ENCODE measurements around the gene LEP. TPM values are rescaled to one million over a fixed set of nuclear protein-coding genes. Genes with fewer than 3 reads are reported as not detected.

Gene LEP
- total and polyA plus RNA-seq, 9 of the 15 experiments (the other 6 are each of a cell fraction or from before 2014, with no cell fraction given), result not detected

GRCh38 chr7:128284102-128284501 lies 43.0 kb downstream of the LEP start:
- Histone ChIP-seq H3K36me3 (ENCODE audit: control insufficient read depth, insufficient read depth, low read length) (no peaks in the 10 kb centered on the region), H3K27me3 (ENCODE audit: control insufficient read depth in 2 of 2, insufficient read depth in 2 of 2, low read length in 2 of 2) (peaks cover 15 to 32% of the 10 kb centered on the region in 2 experiments; a peak in 4 of 5 replicates), H3K4me3 (no peak overlapping the region), H3K9ac (ENCODE audit: insufficient read depth in 1 of 2, low read depth in 2 of 2, low read length in 2 of 2) (no peak overlapping the region), H3K27ac (ENCODE audit: extremely low read depth, low read depth, low read length) (no peak overlapping the region), H3K9me1 (ENCODE audit: control insufficient read depth, insufficient read depth, low read length) (no peaks in the 10 kb centered on the region), H2AFZ (ENCODE audit: low read depth, low read length) (no peak overlapping the region), H4K20me1 (replicated peaks; ENCODE audit: control insufficient read depth, insufficient read depth, low read length) (no peaks in the 10 kb centered on the region), H3K9me3 (replicated peaks; ENCODE audit: control insufficient read depth, insufficient read depth, low read depth, low read length) (peaks cover 7% of the 10 kb centered on the region), H3K4me2 (ENCODE audit: insufficient read depth, low read length) (no peak overlapping the region), H3K79me2 (ENCODE audit: control insufficient read depth, insufficient read depth, low read length) (no peaks in the 10 kb centered on the region), H3K4me1 (replicated peaks in 1 of 2; ENCODE audit: control insufficient read depth in 2 of 2, insufficient read depth in 2 of 2, low read length in 2 of 2) (no peaks in the 10 kb centered on the region)
- 11% methylated on average over 7 of the region's 7 CpGs for WGBS (ENCODE audit: insufficient coverage, low coverage, missing lambda C conversion rate)
- BruUV-seq (replicated peaks), result no TSS peak
- ChIA-PET CTCF (ENCODE audit: low intra/inter-chr PET ratio) (no interaction called here), POLR2A (interaction anchor here (1.8 kb wide), 1 partner anchor 15 kb away, joined by 4 read pairs; no protein-coding TSS in a partner anchor)
- FAIRE-seq (no peak), DNase-seq (ENCODE audit: extremely low read depth in 1 of 4, low spot score in 3 of 4) (peak in 1 of 4 experiments; percentile 5), ATAC-seq (no peak; the same call in 2 of the 3 replicates)
- in situ Hi-C loops (cut with MboI) (no loop called here), intact Hi-C loops (cut with micrococcal nuclease) (no loop called here)
- no peak for TF ChIP-seq ARID3A (IDR thresholded peaks at IDR 0.05; ENCODE audit: borderline replicate concordance, low read depth, low read length)
- TF ChIP-seq ZNF512 (tag; IDR thresholded peaks at IDR 0.05), result no peak
- TF ChIP-seq HINFP (tag; conservative IDR thresholded peaks at IDR 0.05; ENCODE audit: low read depth), result no peak
- no peak for TF ChIP-seq SMARCC2 (IDR thresholded peaks at IDR 0.05; ENCODE audit: low read depth)
- no peak for TF ChIP-seq ADNP (tag; IDR thresholded peaks at IDR 0.05)
